Mesenchymal stem cell (in vitro differentiated cells and primary cell): ENCODE measurements around the gene OR1L8.

Experiments
- DNase-seq: peaks from one replicate; pipeline ENCODE4 v3.0.0-alpha.2; 2013
- H2AFZ ChIP-seq: one replicate; pipeline ENCODE4 v1.6.1; 2013; ENCODE audit warnings: low read depth, mild to moderate bottlenecking, control low read depth, inconsistent platforms, low read length, moderate library complexity
- H2AK5ac ChIP-seq: 2 replicates; pipeline ENCODE4 v1.6.1; 2013; ENCODE audit warnings: low read length, moderate library complexity, mild to moderate bottlenecking, inconsistent platforms; ENCODE audit not compliant: severe bottlenecking
- H2BK120ac ChIP-seq: one replicate; pipeline ENCODE4 v1.6.1; 2013; ENCODE audit warnings: low read depth, mild to moderate bottlenecking, inconsistent platforms, low read length, moderate library complexity
- H2BK12ac ChIP-seq, 2 experiments: one replicate each; pipeline ENCODE4 v1.6.1; 2013; ENCODE audit warnings: inconsistent platforms in 2 of 2, low read length in 2 of 2, mild to moderate bottlenecking in 2 of 2, moderate library complexity in 2 of 2, control low read depth in 1 of 2
- H2BK15ac ChIP-seq: one replicate; pipeline ENCODE4 v1.6.1; 2013; ENCODE audit warnings: mild to moderate bottlenecking, low read depth, inconsistent platforms; ENCODE audit not compliant: poor library complexity, severe bottlenecking
- H2BK5ac ChIP-seq: 2 replicates; pipeline ENCODE4 v1.6.1; 2013; ENCODE audit warnings: low read depth, mild to moderate bottlenecking, low read length, control low read depth, inconsistent platforms; ENCODE audit not compliant: poor library complexity, severe bottlenecking
- H3K14ac ChIP-seq, 2 experiments: one replicate each; pipeline ENCODE4 v1.6.1; 2013; ENCODE audit warnings: inconsistent platforms in 2 of 2, low read length in 2 of 2, control low read depth in 1 of 2, mild to moderate bottlenecking in 1 of 2, moderate library complexity in 1 of 2
- H3K18ac ChIP-seq, 2 experiments: one replicate each; pipeline ENCODE4 v1.6.1; 2013; ENCODE audit warnings: inconsistent platforms in 2 of 2, low read length in 2 of 2, control low read depth in 1 of 2, low read depth in 1 of 2, mild to moderate bottlenecking in 1 of 2
- H3K23ac ChIP-seq, 2 experiments: one replicate each; pipeline ENCODE4 v1.6.1; 2013; ENCODE audit warnings: inconsistent platforms in 2 of 2, low read length in 2 of 2, mild to moderate bottlenecking in 2 of 2, moderate library complexity in 2 of 2, control low read depth in 1 of 2
- H3K27ac ChIP-seq: 2 replicates; pipeline ENCODE4 v1.5.1; 2013; ENCODE audit warnings: mild to moderate bottlenecking, moderate library complexity, low read length, control low read depth, inconsistent platforms; ENCODE audit not compliant: poor library complexity, severe bottlenecking
- H3K27me3 ChIP-seq, 2 experiments: 2 replicates each; pipeline versions ENCODE4 v1.6.1 to v1.7.0; 2013; ENCODE audit warnings: low read length in 2 of 2, mild to moderate bottlenecking in 2 of 2, moderate library complexity in 2 of 2, control low read depth in 1 of 2, inconsistent platforms in 1 of 2; ENCODE audit not compliant: control insufficient read depth in 1 of 2, insufficient read depth in 1 of 2
- H3K36me3 ChIP-seq, 2 experiments: 2 replicates each; pipeline versions ENCODE4 v1.6.1 to v1.7.0; 2013; ENCODE audit warnings: low read length in 2 of 2, control low read depth in 1 of 2, inconsistent platforms in 1 of 2, low read depth in 1 of 2, mild to moderate bottlenecking in 1 of 2; ENCODE audit not compliant: insufficient read depth in 2 of 2, control insufficient read depth in 1 of 2
- H3K4ac ChIP-seq, 2 experiments: one replicate each; pipeline ENCODE4 v1.6.1; 2013; ENCODE audit warnings: inconsistent platforms in 2 of 2, low read length in 2 of 2, mild to moderate bottlenecking in 2 of 2, moderate library complexity in 2 of 2, control low read depth in 1 of 2, low read depth in 1 of 2
- H3K4me1 ChIP-seq: 2 replicates; pipeline ENCODE4 v1.6.1; 2013; ENCODE audit warnings: low read depth, low read length, control low read depth; ENCODE audit not compliant: control insufficient read depth, insufficient read depth
- H3K4me2 ChIP-seq: 2 replicates; pipeline ENCODE4 v1.6.1; 2013; ENCODE audit warnings: low read length, mild to moderate bottlenecking, inconsistent platforms; ENCODE audit not compliant: poor library complexity, severe bottlenecking
- H3K4me3 ChIP-seq, 2 experiments: 2 replicates each; pipeline versions ENCODE4 v1.5.1 to v1.7.0; 2013; ENCODE audit warnings: low read length in 2 of 2, mild to moderate bottlenecking in 2 of 2, control low read depth in 1 of 2, low read depth in 1 of 2; ENCODE audit not compliant: insufficient read depth in 1 of 2
- H3K79me1 ChIP-seq: replicated peaks from 2 replicates; pipeline ENCODE4 v1.6.1; 2013; ENCODE audit warnings: mild to moderate bottlenecking, control low read depth, low read length, inconsistent platforms; ENCODE audit not compliant: poor library complexity, severe bottlenecking
- H3K9ac ChIP-seq: 2 replicates; pipeline ENCODE4 v1.7.0; 2013; ENCODE audit warnings: mild to moderate bottlenecking, low read length, moderate library complexity
- H3K9me3 ChIP-seq: 2 replicates; pipeline ENCODE4 v1.7.0; 2013; ENCODE audit warnings: mild to moderate bottlenecking, low read length; ENCODE audit not compliant: control insufficient read depth
- H4K8ac ChIP-seq: one replicate; pipeline ENCODE4 v1.6.1; 2013; ENCODE audit warnings: inconsistent platforms, mild to moderate bottlenecking, low read length, moderate library complexity
- H4K91ac ChIP-seq: one replicate; pipeline ENCODE4 v1.6.1; 2013; ENCODE audit warnings: mild to moderate bottlenecking, low read length, inconsistent platforms
- WGBS: methylation state at CpG from one replicate; pipeline ENCODE4 v1.1.7; 2013; ENCODE audit warnings: mixed read lengths; 5-methylcytosine and 5-hydroxymethylcytosine counted together

Gene OR1L8

DNA sequence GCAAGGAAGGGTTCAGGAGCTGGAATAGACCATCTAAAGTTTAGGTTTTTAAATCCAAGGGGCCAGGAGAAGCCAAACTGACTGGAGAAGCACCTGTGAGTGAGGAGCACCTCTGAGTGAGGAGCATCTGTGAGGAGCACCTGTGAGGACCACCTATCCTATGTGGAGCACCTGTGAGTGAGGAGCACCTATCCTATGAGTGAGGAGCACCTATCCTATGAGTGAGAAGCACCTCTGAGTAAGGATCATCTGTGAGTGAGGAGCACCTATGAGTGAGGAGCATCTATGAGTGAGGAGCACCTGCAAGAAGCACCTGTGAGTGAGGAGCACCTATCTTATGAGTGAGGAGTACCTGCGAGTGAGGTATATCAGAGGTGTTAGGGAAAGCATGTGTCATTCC lies 23.4 kb upstream of the OR1L8 start:
- no peak overlapping the region for H2AFZ ChIP-seq
- H3K27me3 ChIP-seq, result no peaks in the 10 kb centered on the region
- no peak overlapping the region for H2BK5ac ChIP-seq
- no peak overlapping the region for H3K9ac ChIP-seq
- no peak overlapping the region for H3K18ac ChIP-seq
- WGBS, result 78% methylated on average over 1 of the region's 1 CpG
- no peak overlapping the region for H3K4me2 ChIP-seq
- no peak overlapping the region for H2BK15ac ChIP-seq
- no peak overlapping the region for H4K91ac ChIP-seq
- H3K14ac ChIP-seq, result no peak overlapping the region
- no peaks in the 10 kb centered on the region for H3K36me3 ChIP-seq
- H3K9me3 ChIP-seq, result peaks cover 12% of the 10 kb centered on the region
- H3K23ac ChIP-seq, result no peak overlapping the region
- H3K4ac ChIP-seq, result no peak overlapping the region
- H2AK5ac ChIP-seq, result no peak overlapping the region
- no peak for DNase-seq
- H4K8ac ChIP-seq, result no peak overlapping the region
- no peak overlapping the region for H2BK120ac ChIP-seq
- no peak overlapping the region for H2BK12ac ChIP-seq
- H3K27ac ChIP-seq, result no peak overlapping the region
- H3K4me3 ChIP-seq, result no peak overlapping the region
- no peaks in the 10 kb centered on the region for H3K79me1 ChIP-seq
- H3K4me1 ChIP-seq, result no peaks in the 10 kb centered on the region

DNA sequence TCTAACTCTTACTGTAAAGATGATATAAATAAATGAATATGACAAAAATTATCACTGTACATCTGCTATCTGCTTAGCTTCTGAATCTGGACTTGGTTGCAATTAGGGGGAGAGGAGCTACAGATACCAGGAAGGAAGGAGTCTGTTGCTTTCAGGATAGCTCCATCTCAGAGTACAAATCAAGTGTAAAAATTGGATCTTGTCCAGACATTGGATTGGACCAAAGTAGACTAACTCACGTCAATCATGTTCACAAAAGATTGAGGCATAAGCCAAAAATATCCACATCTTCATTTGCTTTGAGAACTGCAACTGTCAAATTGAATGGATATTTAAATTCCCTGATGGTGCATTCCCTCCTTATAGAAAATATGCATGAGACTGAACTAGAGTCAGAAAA lies 22.5 kb upstream of the OR1L8 start:
- no peak overlapping the region for H3K18ac ChIP-seq
- no peak overlapping the region for H3K4ac ChIP-seq
- H3K23ac ChIP-seq, result no peak overlapping the region
- no peaks in the 10 kb centered on the region for H3K79me1 ChIP-seq
- H2BK120ac ChIP-seq, result no peak overlapping the region
- H2BK12ac ChIP-seq, result no peak overlapping the region
- no peak overlapping the region for H2AFZ ChIP-seq
- no peak for DNase-seq
- no peak overlapping the region for H3K14ac ChIP-seq
- no peaks in the 10 kb centered on the region for H3K4me1 ChIP-seq
- H3K27ac ChIP-seq, result no peak overlapping the region
- H2AK5ac ChIP-seq, result no peak overlapping the region
- 40% methylated on average over 1 of the region's 1 CpG for WGBS
- no peaks in the 10 kb centered on the region for H3K27me3 ChIP-seq
- no peak overlapping the region for H2BK5ac ChIP-seq
- no peak overlapping the region for H3K4me2 ChIP-seq
- H2BK15ac ChIP-seq, result no peak overlapping the region
- H4K8ac ChIP-seq, result no peak overlapping the region
- H3K9ac ChIP-seq, result no peak overlapping the region
- H3K9me3 ChIP-seq, result peaks cover 12% of the 10 kb centered on the region
- no peaks in the 10 kb centered on the region for H3K36me3 ChIP-seq
- no peak overlapping the region for H4K91ac ChIP-seq
- H3K4me3 ChIP-seq, result no peak overlapping the region

DNA sequence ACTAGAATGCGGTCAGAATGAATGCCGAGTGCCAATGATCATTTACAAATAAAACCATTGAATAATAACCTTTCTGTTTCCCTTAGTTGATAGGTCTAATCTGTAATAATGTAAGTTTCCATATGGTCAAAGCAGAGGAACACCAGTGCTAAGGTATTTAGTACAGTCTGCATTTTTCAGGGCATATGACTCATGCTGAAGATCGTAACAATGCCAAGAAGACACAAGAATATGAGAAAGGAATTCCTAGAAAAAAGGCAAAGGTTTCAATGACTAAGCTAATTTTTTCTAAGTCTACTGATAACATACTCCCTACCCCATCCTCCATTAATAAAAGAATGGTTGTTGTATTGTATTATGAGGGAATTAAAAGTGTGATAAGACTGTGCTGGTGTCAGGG lies 2.8 kb downstream of the OR1L8 start:
- no peak overlapping the region for H2AK5ac ChIP-seq
- H3K4ac ChIP-seq, result no peak overlapping the region
- no peak overlapping the region for H3K4me3 ChIP-seq
- H3K9ac ChIP-seq, result no peak overlapping the region
- H2BK15ac ChIP-seq, result no peak overlapping the region
- H3K4me2 ChIP-seq, result no peak overlapping the region
- no peak overlapping the region for H3K27ac ChIP-seq
- no peak overlapping the region for H2BK120ac ChIP-seq
- DNase-seq, result no peak
- H3K36me3 ChIP-seq, result no peaks in the 10 kb centered on the region
- H4K91ac ChIP-seq, result no peak overlapping the region
- H2BK12ac ChIP-seq, result no peak overlapping the region
- no peaks in the 10 kb centered on the region for H3K27me3 ChIP-seq
- no peaks in the 10 kb centered on the region for H3K79me1 ChIP-seq
- H4K8ac ChIP-seq, result no peak overlapping the region
- 92% methylated on average over 2 of the region's 3 CpGs for WGBS
- H3K14ac ChIP-seq, result no peak overlapping the region
- H3K4me1 ChIP-seq, result no peaks in the 10 kb centered on the region
- H3K18ac ChIP-seq, result no peak overlapping the region
- no peak overlapping the region for H2BK5ac ChIP-seq
- no peak overlapping the region for H3K23ac ChIP-seq
- H2AFZ ChIP-seq, result no peak overlapping the region
- H3K9me3 ChIP-seq, result peaks cover 9% of the 10 kb centered on the region

DNA sequence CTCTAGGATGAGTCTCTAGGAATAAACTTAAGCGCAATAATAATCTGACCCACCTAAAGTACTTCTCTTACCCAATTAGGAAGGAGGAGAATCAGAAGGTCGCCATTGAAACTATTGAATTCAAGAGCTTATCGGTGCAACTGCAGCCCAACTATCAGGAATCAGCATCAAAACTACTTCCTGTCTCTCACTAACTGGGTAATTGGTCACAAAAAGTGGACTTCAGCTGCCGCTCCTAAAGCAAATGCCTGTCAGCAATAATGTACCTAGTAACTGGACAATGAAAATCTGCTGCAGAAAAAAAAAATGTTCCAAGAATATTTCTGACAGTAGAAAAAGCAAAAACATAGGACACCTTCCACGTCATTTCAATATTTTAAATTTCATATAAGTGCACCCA lies 3.3 kb downstream of the OR1L8 start:
- no peak overlapping the region for H2BK120ac ChIP-seq
- WGBS, result 48% methylated on average over 3 of the region's 5 CpGs

More for the DNA sequence above, 3.3 kb downstream of the OR1L8 start:
- Histone ChIP-seq H2AK5ac (no peak overlapping the region), H3K4me2 (no peak overlapping the region), H3K4me3 (no peak overlapping the region), H2BK5ac (no peak overlapping the region), H3K18ac (no peak overlapping the region), H3K9ac (no peak overlapping the region), H2BK15ac (no peak overlapping the region), H3K27ac (no peak overlapping the region), H3K23ac (no peak overlapping the region), H3K4ac (no peak overlapping the region), H3K9me3 (peaks cover 9% of the 10 kb centered on the region), H2AFZ (no peak overlapping the region), H3K14ac (no peak overlapping the region), H4K8ac (no peak overlapping the region), H2BK12ac (no peak overlapping the region), H3K36me3 (no peaks in the 10 kb centered on the region), H3K4me1 (no peaks in the 10 kb centered on the region), H3K27me3 (no peaks in the 10 kb centered on the region), H3K79me1 (no peaks in the 10 kb centered on the region), H4K91ac (no peak overlapping the region)
- no peak for DNase-seq
